Measurements from ENCODE around the gene ATP8B4.
A peak's percentile ranks its signal among the peaks of the same experiment; 100 is the strongest.

ATP8B4 gene

DNA sequence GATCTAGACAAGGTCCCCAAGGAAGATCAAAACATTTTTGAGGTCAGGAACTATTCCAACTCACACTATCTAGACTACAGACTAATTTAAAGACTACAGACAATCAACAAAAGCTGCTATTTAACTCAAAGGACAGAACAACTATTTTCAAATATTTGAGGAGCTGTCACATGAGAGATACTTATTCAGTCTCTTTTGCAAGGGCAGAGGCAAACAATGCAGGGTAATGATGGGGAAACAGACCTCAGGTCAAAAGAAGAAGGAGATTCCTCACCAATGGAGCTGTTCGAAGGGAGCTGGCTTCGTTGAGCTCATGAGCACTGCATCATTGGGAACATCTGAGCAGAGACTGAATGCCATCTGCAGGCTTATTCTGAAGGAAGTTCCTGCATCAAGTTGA lies 266.3 kb downstream of the ATP8B4 start:
- no peak for DNase-seq (ENCODE audit: low spot score in 2 of 2)

DNA sequence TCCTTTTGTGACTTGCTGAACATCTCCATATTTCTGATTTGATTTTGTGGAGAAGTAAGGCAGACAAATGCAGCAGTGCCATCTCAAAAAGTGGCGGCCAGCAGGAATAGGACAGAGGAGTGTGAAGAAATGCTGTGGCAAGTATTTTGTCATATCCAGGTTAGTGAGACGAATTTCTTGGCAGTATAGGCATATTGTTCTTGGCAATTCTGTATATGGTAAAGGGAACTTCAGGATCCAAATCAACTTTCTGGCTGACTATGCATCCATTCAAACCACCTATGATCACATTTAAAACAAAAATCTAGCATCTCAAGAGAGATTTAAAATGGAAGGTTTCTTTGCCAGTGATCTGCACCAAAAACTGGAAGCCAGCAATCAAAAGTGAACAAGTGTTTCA lies 270.2 kb downstream of the ATP8B4 start:
- Histone ChIP-seq H3K27me3 (ENCODE audit: low read depth) (no peaks in the 10 kb centered on the region), H3K4me3 (no peak overlapping the region), H3K36me3 (replicated peaks) (no peaks in the 10 kb centered on the region), H3K9me3 (no peaks in the 10 kb centered on the region), H3K4me1 (no peaks in the 10 kb centered on the region)
- in situ Hi-C loops (cut with MboI; ENCODE audit: low sequenced_read_pairs), result no loop called here
- DNase-seq (ENCODE audit: low spot score in 2 of 2), result no peak

More for the DNA sequence above, 266.3 kb downstream of the ATP8B4 start:
- in situ Hi-C loops (cut with MboI; ENCODE audit: low sequenced_read_pairs), result no loop called here
- Histone ChIP-seq H3K4me3 (no peak overlapping the region), H3K4me1 (no peaks in the 10 kb centered on the region), H3K9me3 (no peaks in the 10 kb centered on the region), H3K36me3 (replicated peaks) (no peaks in the 10 kb centered on the region), H3K27me3 (ENCODE audit: low read depth) (no peaks in the 10 kb centered on the region)

DNA sequence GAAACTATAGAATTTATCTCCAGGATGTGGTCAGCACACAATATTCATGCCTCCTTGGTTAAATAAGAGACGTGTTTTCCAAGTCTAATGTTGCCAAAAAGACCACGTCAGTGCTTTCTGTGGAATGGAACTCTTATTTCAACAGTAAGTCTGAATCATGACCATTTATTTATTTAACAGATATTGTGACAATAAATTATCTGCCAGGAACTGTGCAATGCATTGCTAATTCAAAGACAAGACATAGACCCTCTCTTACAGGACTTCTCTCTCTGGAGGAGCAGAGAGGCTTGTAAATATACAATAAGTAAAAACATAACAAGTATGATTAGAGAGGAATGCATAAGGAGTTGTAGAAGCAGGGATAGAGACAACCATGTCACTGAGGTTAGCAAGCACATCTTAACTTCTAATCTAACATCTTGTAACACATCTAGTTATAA lies 270.7 kb downstream of the ATP8B4 start:
- Histone ChIP-seq H3K27me3 (ENCODE audit: low read depth) (no peaks in the 10 kb centered on the region), H3K9me3 (no peaks in the 10 kb centered on the region), H3K4me3 (no peak overlapping the region), H3K36me3 (replicated peaks) (no peaks in the 10 kb centered on the region), H3K4me1 (no peaks in the 10 kb centered on the region)
- in situ Hi-C loops (cut with MboI; ENCODE audit: low sequenced_read_pairs), result no loop called here
- no peak for DNase-seq (ENCODE audit: low spot score in 2 of 2)

DNA sequence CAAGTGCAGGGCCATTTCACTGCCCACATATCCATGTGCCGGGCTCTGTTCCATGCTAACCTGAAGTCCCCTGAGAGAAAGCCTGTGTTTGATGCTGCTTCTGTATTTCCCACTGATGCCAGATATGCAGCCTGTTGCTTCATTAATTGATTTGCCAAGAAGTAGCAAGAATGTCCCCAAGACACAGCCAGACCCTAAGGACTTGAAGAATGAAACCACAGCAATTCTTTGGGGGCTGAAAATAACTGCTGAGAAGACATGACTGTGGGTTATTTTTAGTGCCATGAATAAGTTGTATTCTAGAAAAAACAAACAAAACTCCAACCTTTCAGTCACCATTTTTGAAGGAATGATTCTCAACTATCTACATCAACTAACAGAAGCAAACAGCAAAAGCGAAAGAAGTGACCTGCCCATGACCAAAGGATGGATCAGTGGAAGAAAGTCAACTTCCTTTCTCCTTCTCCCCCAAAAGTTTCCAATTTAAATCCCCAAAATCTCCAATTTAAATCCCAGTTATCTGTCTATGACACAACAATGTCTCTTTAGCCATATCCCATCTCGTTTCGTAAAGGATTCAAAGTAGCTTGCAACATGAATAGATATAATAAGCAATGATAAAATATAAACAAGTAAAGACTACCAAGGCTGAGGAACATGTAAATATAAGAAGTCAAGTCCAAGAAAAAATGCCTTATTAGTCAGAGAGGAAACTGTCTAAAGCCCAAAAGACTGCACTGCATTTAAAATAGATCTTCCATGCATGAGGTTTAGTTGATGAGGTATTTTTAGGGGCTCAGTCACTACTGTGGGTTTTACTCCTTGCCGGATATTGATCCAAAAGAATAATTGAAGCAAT lies 271.4 kb downstream of the ATP8B4 start:
- in situ Hi-C loops (cut with MboI; ENCODE audit: low sequenced_read_pairs), result no loop called here
- H3K27me3 ChIP-seq (ENCODE audit: low read depth), result no peaks in the 10 kb centered on the region
- H3K9me3 ChIP-seq, result no peaks in the 10 kb centered on the region
- H3K4me1 ChIP-seq, result no peaks in the 10 kb centered on the region
- no peak overlapping the region for H3K4me3 ChIP-seq
- no peaks in the 10 kb centered on the region for H3K36me3 ChIP-seq (replicated peaks)
- no peak for DNase-seq (ENCODE audit: low spot score in 2 of 2)

DNA sequence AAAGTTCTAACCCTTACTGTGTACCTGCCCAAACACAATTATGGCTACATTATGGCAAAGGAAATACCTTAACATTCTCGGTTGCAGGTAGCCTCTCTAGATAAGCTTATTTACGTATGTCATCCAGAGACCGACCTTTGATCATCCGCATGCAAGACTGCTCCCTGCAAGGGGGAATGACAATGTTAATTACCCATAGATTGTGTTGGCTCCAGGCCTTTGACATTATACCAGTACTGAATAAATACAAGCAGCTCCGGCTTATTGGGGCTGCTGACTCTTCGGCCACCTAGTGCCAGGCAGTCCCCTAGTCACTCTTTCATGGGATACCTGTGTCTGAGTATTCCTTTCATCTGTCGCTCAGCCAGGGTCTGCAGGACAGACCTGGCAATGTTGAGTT lies 274.6 kb downstream of the ATP8B4 start:
- in situ Hi-C loops (cut with MboI; ENCODE audit: low sequenced_read_pairs), result no loop called here
- H3K9me3 ChIP-seq, result no peaks in the 10 kb centered on the region; the same call in 1 of the 2 replicates
- DNase-seq (ENCODE audit: low spot score in 2 of 2), result no peak
- no peak overlapping the region for H3K4me3 ChIP-seq
- H3K4me1 ChIP-seq, result no peaks in the 10 kb centered on the region
- H3K36me3 ChIP-seq (replicated peaks), result no peaks in the 10 kb centered on the region
- H3K27me3 ChIP-seq (ENCODE audit: low read depth), result no peaks in the 10 kb centered on the region

DNA sequence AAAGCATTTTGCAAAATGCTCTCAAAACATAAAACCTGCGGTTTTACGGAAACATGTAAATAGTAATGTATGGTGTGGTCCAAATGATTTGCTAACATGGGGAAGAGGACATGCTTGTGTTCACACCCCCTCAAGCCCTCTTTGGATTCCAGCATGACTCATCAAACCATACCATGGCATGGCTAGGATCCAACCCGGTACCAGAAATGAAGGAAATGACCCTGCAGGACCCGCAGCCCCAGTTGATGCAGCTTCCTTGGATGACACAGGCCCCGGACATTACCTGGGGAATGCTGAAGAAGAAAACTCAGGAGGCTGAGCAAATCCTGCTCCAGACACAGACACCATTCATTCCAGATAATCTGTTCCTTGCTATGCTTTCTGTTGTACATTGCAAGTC lies 275.3 kb downstream of the ATP8B4 start:
- no peak overlapping the region for H3K4me3 ChIP-seq
- DNase-seq (ENCODE audit: low spot score in 2 of 2), result no peak
- in situ Hi-C loops (cut with MboI; ENCODE audit: low sequenced_read_pairs), result no loop called here

DNA sequence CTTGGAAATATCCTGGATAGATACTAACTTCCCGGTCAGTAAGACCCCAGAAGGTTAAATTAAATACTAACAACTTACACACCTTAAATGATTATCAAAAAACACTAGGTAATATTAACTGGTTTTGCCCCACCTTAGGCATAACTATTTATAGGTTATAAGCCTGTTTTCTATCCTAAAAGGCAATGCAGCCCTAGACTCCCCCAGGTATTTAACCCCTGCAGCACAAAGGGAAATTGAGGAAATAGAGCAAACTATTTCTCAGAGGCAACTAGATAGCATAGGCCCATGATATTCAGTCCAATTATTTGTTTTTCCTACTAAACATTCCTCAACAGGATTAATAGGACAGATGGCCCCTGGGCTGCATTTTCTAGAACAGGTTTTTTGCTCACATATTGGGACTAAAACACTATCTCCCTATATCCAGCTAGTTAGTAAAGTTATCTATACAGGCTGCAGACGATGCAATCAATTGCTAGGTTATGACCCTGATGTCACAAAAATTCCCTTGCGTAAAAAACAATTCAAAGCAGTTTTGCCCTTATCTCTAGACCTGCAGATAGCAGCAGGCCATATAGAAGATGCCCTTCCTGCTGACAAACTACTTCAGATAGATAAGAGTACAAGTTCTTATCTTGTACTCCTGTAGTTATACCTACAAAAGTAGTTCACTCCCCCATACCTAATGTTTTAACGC lies 276.9 kb downstream of the ATP8B4 start:
- Histone ChIP-seq H3K27me3 (ENCODE audit: low read depth) (no peaks in the 10 kb centered on the region), H3K9me3 (no peaks in the 10 kb centered on the region; the same call in 1 of the 2 replicates), H3K4me3 (no peak overlapping the region), H3K36me3 (replicated peaks) (no peaks in the 10 kb centered on the region), H3K4me1 (no peaks in the 10 kb centered on the region)
- in situ Hi-C loops (cut with MboI; ENCODE audit: low sequenced_read_pairs), result no loop called here
- no peak for DNase-seq (ENCODE audit: low spot score in 2 of 2)

More for the DNA sequence above, 275.3 kb downstream of the ATP8B4 start:
- H3K27me3 ChIP-seq (ENCODE audit: low read depth), result no peaks in the 10 kb centered on the region
- H3K4me1 ChIP-seq, result no peaks in the 10 kb centered on the region
- no peaks in the 10 kb centered on the region for H3K36me3 ChIP-seq (replicated peaks)
- no peaks in the 10 kb centered on the region; the same call in 1 of the 2 replicates for H3K9me3 ChIP-seq

DNA sequence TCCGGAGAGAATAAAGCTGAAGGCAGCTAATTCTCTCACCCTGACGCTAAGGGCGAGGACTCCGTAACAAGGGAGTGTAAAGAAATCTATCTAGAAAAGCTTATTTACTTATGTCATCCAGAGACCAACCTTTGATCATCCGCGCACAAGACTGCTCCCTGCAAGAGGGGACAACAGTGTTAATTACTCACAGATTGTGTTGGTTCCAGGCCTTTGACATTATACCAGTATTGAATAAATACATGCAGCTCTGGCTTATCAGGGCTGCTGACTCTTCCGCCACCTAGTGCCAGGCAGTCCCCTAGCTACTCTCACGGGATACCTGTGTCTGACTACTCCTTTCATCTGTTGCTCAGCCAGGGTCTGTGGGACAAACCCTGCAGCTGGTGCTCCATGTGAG lies 286.5 kb downstream of the ATP8B4 start:
- Histone ChIP-seq H3K4me1 (no peaks in the 10 kb centered on the region), H3K36me3 (replicated peaks) (no peaks in the 10 kb centered on the region), H3K27me3 (ENCODE audit: low read depth) (no peaks in the 10 kb centered on the region), H3K4me3 (no peak overlapping the region), H3K9me3 (no peaks in the 10 kb centered on the region)
- DNase-seq (ENCODE audit: low spot score in 2 of 2), result peak; percentile 18 to 46
- in situ Hi-C loops (cut with MboI; ENCODE audit: low sequenced_read_pairs), result no loop called here

DNA sequence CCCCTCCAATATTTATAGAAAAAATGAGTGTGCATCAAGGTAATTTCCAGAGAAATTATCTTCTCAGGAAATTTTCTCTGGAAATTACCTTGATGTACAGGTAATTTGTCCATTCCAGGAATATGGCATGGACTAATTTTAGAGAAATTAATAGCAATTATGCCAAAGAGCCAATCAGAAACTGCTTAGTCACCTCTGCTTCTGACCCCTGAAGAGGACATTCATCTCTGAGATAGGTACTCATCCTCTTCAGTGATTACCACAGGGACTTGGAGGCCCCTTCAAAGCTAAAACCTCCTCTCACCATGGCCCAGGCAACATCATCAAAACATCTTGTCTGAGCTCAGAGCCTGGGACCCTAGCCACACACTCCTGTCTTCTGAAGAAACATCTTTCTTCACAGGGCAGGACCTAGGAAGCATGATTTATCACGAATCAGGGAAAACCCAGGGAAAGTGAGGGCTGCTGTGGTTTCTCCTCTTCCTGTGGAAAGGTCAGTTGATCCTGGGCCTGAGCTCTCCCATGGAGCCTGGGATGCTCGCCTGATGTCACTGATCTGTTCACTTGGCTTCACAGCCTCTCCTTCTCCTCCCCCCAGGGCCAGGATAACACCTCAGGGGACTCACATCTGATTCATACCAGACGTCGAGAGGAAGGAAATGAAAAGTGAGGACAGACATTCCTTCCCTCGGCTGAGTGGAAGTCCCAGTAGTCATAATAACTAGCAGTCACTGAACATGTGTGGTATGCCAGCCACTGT lies 287.6 kb downstream of the ATP8B4 start:
- no peak for DNase-seq (ENCODE audit: low spot score in 2 of 2)

DNA sequence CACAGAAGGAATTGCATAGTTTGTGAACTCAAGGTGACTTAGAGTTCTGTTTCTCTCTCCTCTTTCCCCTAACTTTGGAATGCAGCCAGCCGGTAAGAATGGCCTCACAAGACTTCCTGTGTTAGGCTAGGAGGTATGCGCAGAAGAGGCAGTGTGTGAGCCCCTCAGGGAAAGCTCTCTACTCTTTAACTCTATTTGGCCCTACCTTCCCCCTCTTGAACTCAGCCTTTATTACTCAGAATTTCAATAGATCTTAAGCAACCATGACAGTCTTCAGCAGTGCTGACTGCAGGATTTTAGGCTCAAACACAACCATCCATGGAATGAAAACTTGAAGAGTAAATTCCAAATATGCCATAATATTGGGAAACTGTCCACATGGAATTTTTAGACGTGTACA lies 288.6 kb downstream of the ATP8B4 start:
- in situ Hi-C loops (cut with MboI; ENCODE audit: low sequenced_read_pairs), result no loop called here
- Histone ChIP-seq H3K9me3 (no peaks in the 10 kb centered on the region), H3K36me3 (replicated peaks) (no peaks in the 10 kb centered on the region), H3K27me3 (ENCODE audit: low read depth) (no peaks in the 10 kb centered on the region), H3K4me3 (no peak overlapping the region), H3K4me1 (no peaks in the 10 kb centered on the region)
- DNase-seq (ENCODE audit: low spot score in 2 of 2), result no peak

More for the DNA sequence above, 287.6 kb downstream of the ATP8B4 start:
- Histone ChIP-seq H3K27me3 (ENCODE audit: low read depth) (no peaks in the 10 kb centered on the region), H3K9me3 (no peaks in the 10 kb centered on the region), H3K36me3 (replicated peaks) (no peaks in the 10 kb centered on the region), H3K4me1 (no peaks in the 10 kb centered on the region), H3K4me3 (no peak overlapping the region)
- in situ Hi-C loops (cut with MboI; ENCODE audit: low sequenced_read_pairs), result no loop called here

DNA sequence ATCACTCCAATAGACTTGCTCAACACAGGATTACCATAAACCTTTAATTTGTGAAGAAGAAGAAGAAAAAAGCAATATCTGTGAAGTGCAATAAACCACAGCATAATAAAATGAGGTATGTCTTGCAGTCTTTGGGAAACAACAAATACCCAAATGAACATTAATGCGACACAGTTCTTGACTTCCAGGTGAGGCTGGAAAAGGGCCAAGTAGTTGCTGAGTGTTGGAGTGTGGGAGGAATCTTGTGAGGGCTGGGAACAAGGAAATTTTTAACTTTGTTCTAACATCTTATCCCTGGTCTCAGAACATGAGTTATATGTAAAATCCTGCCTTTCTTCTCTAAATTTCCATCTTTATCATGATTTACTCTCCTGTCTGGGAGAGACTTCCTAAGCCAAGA lies 291.7 kb downstream of the ATP8B4 start:
- Histone ChIP-seq H3K36me3 (replicated peaks) (no peaks in the 10 kb centered on the region), H3K9me3 (no peaks in the 10 kb centered on the region), H3K27me3 (ENCODE audit: low read depth) (no peaks in the 10 kb centered on the region), H3K4me3 (no peak overlapping the region), H3K4me1 (no peaks in the 10 kb centered on the region)
- in situ Hi-C loops (cut with MboI; ENCODE audit: low sequenced_read_pairs), result no loop called here
- DNase-seq (ENCODE audit: low spot score in 2 of 2), result no peak

DNA sequence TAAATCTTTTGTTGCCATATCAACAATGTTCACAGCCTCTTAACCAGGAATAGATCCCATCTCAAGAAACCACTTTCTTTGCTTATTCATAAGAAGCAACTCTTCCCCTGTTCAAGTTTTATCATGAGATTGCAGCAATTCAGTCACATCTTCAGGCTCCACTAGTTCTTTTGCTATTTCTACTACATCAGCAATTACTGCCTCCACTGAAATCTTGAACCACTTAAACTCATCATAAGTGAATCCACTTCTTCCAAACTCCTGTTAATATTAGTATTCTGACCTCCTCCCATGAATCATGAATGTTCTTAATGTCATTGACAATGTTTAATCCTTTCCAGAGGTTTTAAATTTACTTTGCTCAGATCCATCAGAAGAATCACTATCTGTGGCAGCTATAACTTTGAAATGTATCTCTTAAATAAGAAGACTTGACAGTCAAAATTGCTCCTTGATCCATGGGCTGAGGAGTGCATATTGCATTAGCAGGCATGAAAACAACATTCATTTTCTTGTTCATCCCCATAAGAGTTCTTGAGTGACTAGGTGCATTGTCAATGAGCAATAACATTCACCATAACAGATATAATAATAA lies 292.3 kb downstream of the ATP8B4 start:
- DNase-seq (ENCODE audit: low spot score in 2 of 2), result no peak
- in situ Hi-C loops (cut with MboI; ENCODE audit: low sequenced_read_pairs), result no loop called here
- Histone ChIP-seq H3K36me3 (replicated peaks) (no peaks in the 10 kb centered on the region), H3K4me3 (no peak overlapping the region), H3K9me3 (no peaks in the 10 kb centered on the region), H3K4me1 (no peaks in the 10 kb centered on the region), H3K27me3 (ENCODE audit: low read depth) (no peaks in the 10 kb centered on the region)

DNA sequence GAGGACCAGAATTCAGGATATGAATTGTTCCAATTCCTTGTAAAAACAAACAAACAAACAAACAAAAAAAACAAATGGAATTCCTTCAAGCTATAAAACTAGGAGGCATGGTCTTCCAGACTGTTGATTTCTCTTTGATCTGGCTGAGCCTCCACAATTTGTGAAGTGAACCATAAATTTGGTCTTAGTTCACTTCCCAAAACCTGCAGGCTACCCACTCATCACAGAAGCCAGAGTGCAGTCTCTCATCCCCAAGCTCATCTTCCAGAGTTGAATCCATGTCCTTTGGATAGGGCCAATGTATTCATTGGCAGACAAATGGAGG lies 294.3 kb downstream of the ATP8B4 start:
- no peak for DNase-seq (ENCODE audit: low spot score in 2 of 2)
- no peaks in the 10 kb centered on the region for H3K27me3 ChIP-seq (ENCODE audit: low read depth)
- H3K9me3 ChIP-seq, result no peaks in the 10 kb centered on the region
- H3K4me1 ChIP-seq, result no peaks in the 10 kb centered on the region
- no peak overlapping the region for H3K4me3 ChIP-seq
- in situ Hi-C loops (cut with MboI; ENCODE audit: low sequenced_read_pairs), result no loop called here
- no peaks in the 10 kb centered on the region for H3K36me3 ChIP-seq (replicated peaks)

Data from HAP-1 (cell line).